WTC11 (cell line): Measurements from ENCODE around the gene DROSHA. TPM values are rescaled to one million over a fixed set of nuclear protein-coding genes. Genes with fewer than 3 reads are reported as not detected.

Experiments
- ATAC-seq: fragments of 200-7000 bp; cut with Tn5 transposase; 2 replicates; pipeline ENCODE4 v1.10.0; 2021; ENCODE audit warnings: mild to moderate bottlenecking, moderate library complexity
- CTCF ChIA-PET: fragments of 300-600 bp; sonication (Branson Sonifier 250); formaldehyde crosslinking; loops from one replicate; lab custom pipeline; 2021; ENCODE audit warnings: antibody characterized with exemption; lab: Charles Lee
- POLR2A ChIA-PET: fragments of 350-600 bp; sonication (Branson Sonifier 250); formaldehyde crosslinking; loops from one replicate; lab custom pipeline; 2021; ENCODE audit warnings: antibody characterized with exemption; lab: Charles Lee
- DNase-seq: peaks from one replicate; pipeline ENCODE4 v3.0.0; 2021; ENCODE audit warnings: low spot score
- H3K27ac Mint-ChIP-seq: 2 replicates; pipeline ENCODE4 v1.8.0; 2021; ENCODE audit warnings: mixed read lengths
- H3K27me3 Mint-ChIP-seq: 2 replicates; pipeline ENCODE4 v1.8.0; 2021; ENCODE audit warnings: low read depth, mild to moderate bottlenecking, moderate library complexity, mixed read lengths
- H3K36me3 Mint-ChIP-seq: 2 replicates; pipeline ENCODE4 v1.8.0; 2021; ENCODE audit warnings: mixed read lengths
- H3K4me1 Mint-ChIP-seq: 2 replicates; pipeline ENCODE4 v1.8.0; 2022; ENCODE audit warnings: mixed read lengths
- H3K4me3 Mint-ChIP-seq: 2 replicates; pipeline ENCODE4 v1.8.0; 2021; ENCODE audit warnings: mild to moderate bottlenecking, moderate library complexity, mixed read lengths
- H3K9me3 Mint-ChIP-seq: 2 replicates; pipeline ENCODE4 v1.8.0; 2021; ENCODE audit warnings: mixed read lengths
- ARID4B ChIP-seq: sonication (generic); formaldehyde crosslinking; IDR thresholded peaks from 2 replicates; pipeline ENCODE4 v1.8.0; 2023; ENCODE audit warnings: missing genetic modification reagents, mild to moderate bottlenecking, borderline replicate concordance
- CBFB ChIP-seq: sonication (generic); formaldehyde crosslinking; IDR thresholded peaks from 2 replicates; pipeline ENCODE4 v1.8.1; 2022; ENCODE audit warnings: mild to moderate bottlenecking, low read depth, missing genetic modification reagents
- FOXP1 ChIP-seq: sonication (generic); formaldehyde crosslinking; IDR thresholded peaks from 2 replicates; pipeline ENCODE4 v1.8.0; 2022; ENCODE audit warnings: missing genetic modification reagents, mild to moderate bottlenecking, moderate library complexity, borderline replicate concordance
- GTF2I ChIP-seq: fragments of 250-450 bp; sonication (Bioruptor Pico); conservative IDR thresholded peaks from 2 replicates; pipeline ENCODE4 v1.4.0; 2021; ENCODE audit warnings: mild to moderate bottlenecking
- IRF2 ChIP-seq: sonication (generic); formaldehyde crosslinking; IDR thresholded peaks from 2 replicates; pipeline ENCODE4 v1.8.0; 2022; ENCODE audit warnings: low read depth, missing genetic modification reagents, borderline replicate concordance
- JAZF1 ChIP-seq: fragments of 250-450 bp; sonication (Bioruptor Pico); IDR thresholded peaks from 2 replicates; pipeline ENCODE4 v1.9.0; 2021; ENCODE audit warnings: moderate library complexity, mild to moderate bottlenecking, inconsistent platforms
- JUN ChIP-seq: sonication (generic); formaldehyde crosslinking; IDR thresholded peaks from 2 replicates; pipeline ENCODE4 v1.8.0; 2023; ENCODE audit warnings: mild to moderate bottlenecking, missing genetic modification reagents
- MAX ChIP-seq: sonication (generic); formaldehyde crosslinking; IDR thresholded peaks from 2 replicates; pipeline ENCODE4 v1.8.0; 2022; ENCODE audit warnings: mild to moderate bottlenecking, missing genetic modification reagents
- NFATC4 ChIP-seq: fragments of 250-450 bp; sonication (Bioruptor Pico); IDR thresholded peaks from 2 replicates; pipeline ENCODE4 v1.9.0; 2021; ENCODE audit warnings: mild to moderate bottlenecking
- NR1H2 ChIP-seq: sonication (generic); formaldehyde crosslinking; IDR thresholded peaks from 2 replicates; pipeline ENCODE4 v1.9.0; 2021; ENCODE audit warnings: mild to moderate bottlenecking, moderate library complexity, missing genetic modification reagents
- PRDM15 ChIP-seq: sonication (generic); formaldehyde crosslinking; IDR thresholded peaks from 2 replicates; pipeline ENCODE4 v1.8.0; 2022; ENCODE audit warnings: missing genetic modification reagents
- PRRX2 ChIP-seq: fragments of 250-450 bp; sonication (Bioruptor Pico); IDR thresholded peaks from 2 replicates; pipeline ENCODE4 v1.8.0; 2021; ENCODE audit warnings: mild to moderate bottlenecking
- SP1 ChIP-seq: sonication (generic); formaldehyde crosslinking; conservative IDR thresholded peaks from 2 replicates; pipeline ENCODE4 v1.8.1; 2022; ENCODE audit warnings: missing genetic modification reagents
- STAT6 ChIP-seq: sonication (generic); formaldehyde crosslinking; conservative IDR thresholded peaks from 2 replicates; pipeline ENCODE4 v1.8.1; 2023; ENCODE audit warnings: mild to moderate bottlenecking, low read depth, missing genetic modification reagents, moderate library complexity
- TEAD4 ChIP-seq: sonication (generic); formaldehyde crosslinking; IDR thresholded peaks from 2 replicates; pipeline ENCODE4 v1.8.0; 2022; ENCODE audit warnings: mild to moderate bottlenecking, missing genetic modification reagents
- ZBTB21 ChIP-seq: sonication (generic); formaldehyde crosslinking; IDR thresholded peaks from 2 replicates; pipeline ENCODE4 v1.8.1; 2023; ENCODE audit warnings: mild to moderate bottlenecking, missing genetic modification reagents, borderline replicate concordance
- ZNF138 ChIP-seq: sonication (generic); formaldehyde crosslinking; conservative IDR thresholded peaks from 2 replicates; pipeline ENCODE4 v1.8.1; 2022; ENCODE audit warnings: mild to moderate bottlenecking, moderate library complexity, missing genetic modification reagents
- ZNF219 ChIP-seq: sonication (generic); formaldehyde crosslinking; IDR thresholded peaks from 2 replicates; pipeline ENCODE4 v1.8.0; 2023; ENCODE audit warnings: missing genetic modification reagents, mild to moderate bottlenecking, borderline replicate concordance
- total RNA-seq: library from RNA; stranded (reverse); gene quantifications from 3 replicates; pipeline ENCODE4 v1.2.3, GENCODE V29; 2021
- TF ChIP-seq, protein P1 (sequence below): sonication (generic); formaldehyde crosslinking; IDR thresholded peaks from 2 replicates; pipeline ENCODE4 v1.8.1; 2023; ENCODE audit warnings: mild to moderate bottlenecking, missing genetic modification reagents, borderline replicate concordance
- TF ChIP-seq, protein P2 (sequence below): sonication (generic); formaldehyde crosslinking; IDR thresholded peaks from 2 replicates; pipeline ENCODE4 v1.8.1; 2022; ENCODE audit warnings: mild to moderate bottlenecking, missing genetic modification reagents, moderate library complexity, borderline replicate concordance

DROSHA gene
- total RNA-seq, 1 experiment from 2014 or later: 125 TPM

DNA sequence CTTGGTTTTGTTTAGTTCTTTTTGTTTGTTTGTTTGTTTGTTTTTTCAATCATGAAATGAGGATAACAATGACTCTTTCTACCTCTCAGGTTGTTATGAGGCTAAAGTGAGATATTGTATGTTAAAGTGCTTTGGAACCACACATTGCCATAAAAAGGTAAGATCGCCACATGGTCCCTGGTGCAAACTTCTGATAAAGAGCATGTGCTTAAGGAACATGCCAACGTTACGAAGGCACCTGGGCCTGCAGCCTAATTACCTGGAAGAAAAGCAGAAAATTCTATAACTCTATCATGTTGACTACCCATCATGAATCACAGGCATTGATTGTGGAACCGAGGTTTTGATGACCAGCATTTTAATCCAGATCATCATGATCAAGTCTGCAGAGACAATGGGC is 151.8 kb downstream of the DROSHA start:
- no peak overlapping the region for H3K27ac Mint-ChIP-seq
- H3K4me1 Mint-ChIP-seq: peaks cover 26% of the 10 kb centered on the region
- H3K36me3 Mint-ChIP-seq: no peaks in the 10 kb centered on the region
- no peak for ATAC-seq
- POLR2A ChIA-PET: no interaction called here
- H3K27me3 Mint-ChIP-seq: no peaks in the 10 kb centered on the region
- H3K4me3 Mint-ChIP-seq: no peak overlapping the region
- H3K9me3 Mint-ChIP-seq: no peaks in the 10 kb centered on the region
- DNase-seq: no peak
- CTCF ChIA-PET: no interaction called here
- TF ChIP-seq, protein P1, sequence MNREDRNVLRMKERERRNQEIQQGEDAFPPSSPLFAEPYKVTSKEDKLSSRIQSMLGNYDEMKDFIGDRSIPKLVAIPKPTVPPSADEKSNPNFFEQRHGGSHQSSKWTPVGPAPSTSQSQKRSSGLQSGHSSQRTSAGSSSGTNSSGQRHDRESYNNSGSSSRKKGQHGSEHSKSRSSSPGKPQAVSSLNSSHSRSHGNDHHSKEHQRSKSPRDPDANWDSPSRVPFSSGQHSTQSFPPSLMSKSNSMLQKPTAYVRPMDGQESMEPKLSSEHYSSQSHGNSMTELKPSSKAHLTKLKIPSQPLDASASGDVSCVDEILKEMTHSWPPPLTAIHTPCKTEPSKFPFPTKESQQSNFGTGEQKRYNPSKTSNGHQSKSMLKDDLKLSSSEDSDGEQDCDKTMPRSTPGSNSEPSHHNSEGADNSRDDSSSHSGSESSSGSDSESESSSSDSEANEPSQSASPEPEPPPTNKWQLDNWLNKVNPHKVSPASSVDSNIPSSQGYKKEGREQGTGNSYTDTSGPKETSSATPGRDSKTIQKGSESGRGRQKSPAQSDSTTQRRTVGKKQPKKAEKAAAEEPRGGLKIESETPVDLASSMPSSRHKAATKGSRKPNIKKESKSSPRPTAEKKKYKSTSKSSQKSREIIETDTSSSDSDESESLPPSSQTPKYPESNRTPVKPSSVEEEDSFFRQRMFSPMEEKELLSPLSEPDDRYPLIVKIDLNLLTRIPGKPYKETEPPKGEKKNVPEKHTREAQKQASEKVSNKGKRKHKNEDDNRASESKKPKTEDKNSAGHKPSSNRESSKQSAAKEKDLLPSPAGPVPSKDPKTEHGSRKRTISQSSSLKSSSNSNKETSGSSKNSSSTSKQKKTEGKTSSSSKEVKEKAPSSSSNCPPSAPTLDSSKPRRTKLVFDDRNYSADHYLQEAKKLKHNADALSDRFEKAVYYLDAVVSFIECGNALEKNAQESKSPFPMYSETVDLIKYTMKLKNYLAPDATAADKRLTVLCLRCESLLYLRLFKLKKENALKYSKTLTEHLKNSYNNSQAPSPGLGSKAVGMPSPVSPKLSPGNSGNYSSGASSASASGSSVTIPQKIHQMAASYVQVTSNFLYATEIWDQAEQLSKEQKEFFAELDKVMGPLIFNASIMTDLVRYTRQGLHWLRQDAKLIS (CRISPR knock-in tag): no peak
- TF ChIP-seq TEAD4 (CRISPR knock-in tag) (no peak), ARID4B (CRISPR knock-in tag) (no peak), NFATC4 (CRISPR knock-in tag) (no peak)

- CTCF ChIA-PET: no interaction called here
- no peak overlapping the region for H3K27ac Mint-ChIP-seq
These were observed 153.1 kb downstream of the DROSHA start for GRCh38 chr5:31378838-31379237.

More at GRCh38 chr5:31378838-31379237, 153.1 kb downstream of the DROSHA start:
- Mint-ChIP-seq H3K36me3 (no peaks in the 10 kb centered on the region), H3K4me1 (peaks cover 23% of the 10 kb centered on the region), H3K4me3 (no peak overlapping the region), H3K27me3 (no peaks in the 10 kb centered on the region), H3K9me3 (no peaks in the 10 kb centered on the region)
- POLR2A ChIA-PET: no interaction called here
- DNase-seq: no peak
- ATAC-seq: no peak
- TF ChIP-seq ZNF219 (CRISPR knock-in tag): no peak
- TF ChIP-seq, protein P2, sequence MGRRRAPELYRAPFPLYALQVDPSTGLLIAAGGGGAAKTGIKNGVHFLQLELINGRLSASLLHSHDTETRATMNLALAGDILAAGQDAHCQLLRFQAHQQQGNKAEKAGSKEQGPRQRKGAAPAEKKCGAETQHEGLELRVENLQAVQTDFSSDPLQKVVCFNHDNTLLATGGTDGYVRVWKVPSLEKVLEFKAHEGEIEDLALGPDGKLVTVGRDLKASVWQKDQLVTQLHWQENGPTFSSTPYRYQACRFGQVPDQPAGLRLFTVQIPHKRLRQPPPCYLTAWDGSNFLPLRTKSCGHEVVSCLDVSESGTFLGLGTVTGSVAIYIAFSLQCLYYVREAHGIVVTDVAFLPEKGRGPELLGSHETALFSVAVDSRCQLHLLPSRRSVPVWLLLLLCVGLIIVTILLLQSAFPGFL (CRISPR knock-in tag): no peak
- TF ChIP-seq GTF2I: no peak
- no peak for TF ChIP-seq FOXP1 (CRISPR knock-in tag)
- TF ChIP-seq PRRX2 (CRISPR knock-in tag): no peak
- no peak for TF ChIP-seq MAX (CRISPR knock-in tag)
- no peak for TF ChIP-seq STAT6 (CRISPR knock-in tag)
- TF ChIP-seq NR1H2 (CRISPR knock-in tag): no peak
- TF ChIP-seq ZBTB21 (CRISPR knock-in tag): no peak
- no peak for TF ChIP-seq JAZF1 (CRISPR knock-in tag)
- TF ChIP-seq PRDM15: no peak
- TF ChIP-seq SP1 (CRISPR knock-in tag): no peak
- no peak for TF ChIP-seq IRF2 (CRISPR knock-in tag)
- no peak for TF ChIP-seq JUN (CRISPR knock-in tag)
- no peak for TF ChIP-seq CBFB
- TF ChIP-seq ZNF138 (CRISPR knock-in tag): no peak
